B cell (primary cell): Measurements from ENCODE around the gene CALCA.

Source experiments
- CTCF ChIP-seq: fragments of 200-600 bp; IDR thresholded peaks from one replicate; pipeline ENCODE4 v1.8.0; 2022; ENCODE audit warnings: antibody characterized with exemption, mild to moderate bottlenecking
- EZH2 ChIP-seq: IDR thresholded peaks from 2 replicates; pipeline ENCODE4 v1.6.1; 2012; ENCODE audit warnings: borderline replicate concordance, low read depth, mild to moderate bottlenecking, moderate library complexity, low read length; ENCODE audit not compliant: insufficient read depth, poor library complexity, severe bottlenecking

DNA sequence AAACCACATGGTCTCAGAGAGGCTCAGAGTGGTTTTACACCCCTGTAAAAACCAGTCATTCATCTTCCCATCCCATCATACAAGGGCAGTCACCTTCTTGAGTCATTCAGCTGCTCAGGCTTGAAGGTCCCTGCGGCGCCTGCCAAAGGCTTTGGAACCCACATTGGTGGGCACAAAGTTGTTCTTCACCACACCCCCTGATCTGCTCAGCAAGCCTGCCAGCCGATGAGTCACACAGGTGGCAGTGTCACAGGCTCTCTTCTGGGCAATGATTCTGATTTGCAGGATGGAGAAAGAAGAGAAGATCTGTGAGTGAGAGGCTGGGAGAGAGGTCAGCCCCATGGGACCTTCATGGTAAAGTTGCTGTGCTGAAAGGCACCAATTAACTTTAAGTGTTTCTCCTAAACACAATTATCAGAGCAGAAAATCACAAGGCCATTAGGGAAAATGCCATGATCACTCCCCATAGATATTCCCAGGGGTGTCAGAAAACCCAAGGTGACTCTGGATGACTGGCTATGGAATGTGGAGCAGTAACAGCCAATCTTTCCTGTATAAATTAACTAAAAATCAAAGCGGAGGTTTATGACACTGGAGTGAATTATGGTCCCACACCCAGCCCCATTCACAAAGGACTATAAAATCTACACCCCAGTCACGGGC is 4.4 kb downstream of the CALCA start:
- no peak for TF ChIP-seq CTCF
- no peak for TF ChIP-seq EZH2
